ENCODE data around the gene BPIFB2. TPM values are rescaled to one million over a fixed set of nuclear protein-coding genes. Genes with fewer than 3 reads are reported as not detected.
A peak's percentile ranks its signal among the peaks of the same experiment; 100 is the strongest.

Gene BPIFB2
- total RNA-seq, 1 donor from 2014 or later: not detected

GRCh38 chr20:33070111-33071053 lies 62.9 kb downstream of the BPIFB2 start:
- peaks cover 5% of the 10 kb centered on the region for H3K4me1 Mint-ChIP-seq
- no peaks in the 10 kb centered on the region for H3K9me3 Mint-ChIP-seq
- no peak for TF ChIP-seq CTCF (conservative IDR thresholded peaks at IDR 0.05)
- H3K27me3 Mint-ChIP-seq (ENCODE audit: low read depth): peaks cover 3% of the 10 kb centered on the region
- H3K4me3 Mint-ChIP-seq: no peak overlapping the region
- DNase-seq (ENCODE audit: low read depth, low spot score): no peak
- no peaks in the 10 kb centered on the region for H3K36me3 Mint-ChIP-seq (ENCODE audit: low read depth)
- H3K27ac Mint-ChIP-seq (ENCODE audit: unreplicated experiment): peak overlapping the region; percentile 5

DNA sequence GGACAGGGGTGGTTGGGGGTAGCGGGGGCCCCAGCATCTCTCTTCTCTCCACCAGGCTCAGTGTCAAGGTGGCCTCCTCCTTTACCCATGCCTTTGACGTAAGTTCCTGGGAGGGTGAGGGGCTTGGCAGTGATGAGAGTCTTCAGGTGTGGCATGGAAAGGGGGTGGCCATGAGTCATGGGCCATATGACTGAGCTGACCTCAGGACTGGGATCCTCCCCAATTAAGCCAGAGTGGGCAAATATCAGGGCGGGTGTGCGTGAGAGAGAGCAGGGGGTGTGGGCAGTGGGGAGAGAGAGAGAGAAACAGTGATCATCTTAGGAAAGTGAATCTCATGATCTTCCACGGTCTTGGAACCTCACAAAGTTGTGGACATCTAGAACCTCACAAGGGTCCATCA lies 63.7 kb downstream of the BPIFB2 start:
- no peak for TF ChIP-seq CTCF (conservative IDR thresholded peaks at IDR 0.05)
- Mint-ChIP-seq H3K9me3 (no peaks in the 10 kb centered on the region), H3K27ac (ENCODE audit: unreplicated experiment) (no peak overlapping the region), H3K27me3 (ENCODE audit: low read depth) (peaks cover 6% of the 10 kb centered on the region), H3K4me1 (peaks cover 5% of the 10 kb centered on the region), H3K36me3 (ENCODE audit: low read depth) (no peaks in the 10 kb centered on the region), H3K4me3 (no peak overlapping the region)
- DNase-seq (ENCODE audit: low read depth, low spot score): no peak

GRCh38 chr20:33072362-33072761 lies 64.9 kb downstream of the BPIFB2 start:
- Mint-ChIP-seq H3K27me3 (ENCODE audit: low read depth) (peaks cover 6% of the 10 kb centered on the region), H3K36me3 (ENCODE audit: low read depth) (no peaks in the 10 kb centered on the region), H3K27ac (ENCODE audit: unreplicated experiment) (no peak overlapping the region), H3K9me3 (no peaks in the 10 kb centered on the region), H3K4me3 (no peak overlapping the region), H3K4me1 (peaks cover 5% of the 10 kb centered on the region)
- TF ChIP-seq CTCF (conservative IDR thresholded peaks at IDR 0.05): no peak
- no peak for DNase-seq (ENCODE audit: low read depth, low spot score)

DNA sequence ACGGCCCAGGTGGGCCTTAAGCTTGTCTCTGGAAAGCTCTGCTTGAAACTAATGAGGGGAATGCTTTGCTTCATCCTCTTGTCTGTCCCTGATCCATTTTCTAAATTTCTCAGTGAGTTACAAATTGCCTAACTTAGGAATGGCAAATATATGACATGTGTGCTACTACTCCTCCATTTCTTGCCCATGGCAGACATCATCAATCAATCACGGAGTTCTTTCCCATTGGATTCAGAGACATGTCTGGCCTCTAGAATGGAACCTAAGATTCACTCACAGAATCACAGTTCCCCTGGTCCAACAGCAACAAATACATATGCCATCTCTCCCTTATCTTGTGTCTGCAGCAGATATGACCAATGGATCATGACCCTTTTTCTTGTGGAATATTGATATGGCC lies 65.3 kb downstream of the BPIFB2 start:
- Mint-ChIP-seq H3K4me3 (no peak overlapping the region), H3K27ac (ENCODE audit: unreplicated experiment) (no peak overlapping the region), H3K4me1 (peaks cover 5% of the 10 kb centered on the region), H3K27me3 (ENCODE audit: low read depth) (peaks cover 6% of the 10 kb centered on the region), H3K9me3 (no peaks in the 10 kb centered on the region), H3K36me3 (ENCODE audit: low read depth) (no peaks in the 10 kb centered on the region)
- no peak for TF ChIP-seq CTCF (conservative IDR thresholded peaks at IDR 0.05)
- DNase-seq (ENCODE audit: low read depth, low spot score): no peak

Other genes starting within 250 kb of the BPIFB2 start
- gene DNMT3B, start 245.3 kb upstream of the BPIFB2 start, total RNA-seq: 57.3 and 58.0 TPM in 2 replicates
- 291 and 304 TPM in 2 replicates for gene MAPRE1, start 187.8 kb upstream of the BPIFB2 start, total RNA-seq
- gene EFCAB8, start 148.8 kb upstream of the BPIFB2 start, total RNA-seq: 0.26 TPM in 1 of 2 replicates, not detected in the other
- not detected in 2 replicates for gene SUN5, start 3.3 kb upstream of the BPIFB2 start, total RNA-seq
- not detected in 2 replicates for gene BPIFB6, start 23.9 kb downstream of the BPIFB2 start, total RNA-seq
- not detected in 2 replicates for gene BPIFB3, start 46.2 kb downstream of the BPIFB2 start, total RNA-seq
- not detected in 2 replicates for gene BPIFB4, start 71.9 kb downstream of the BPIFB2 start, total RNA-seq
- gene BPIFA2, start 160.5 kb downstream of the BPIFB2 start, total RNA-seq: not detected in 2 replicates
- gene BPIFA3, start 209.6 kb downstream of the BPIFB2 start, total RNA-seq: not detected in 2 replicates
- not detected in 2 replicates for gene BPIFA1, start 228.3 kb downstream of the BPIFB2 start, total RNA-seq

All from neural crest cell (in vitro differentiated cells).